T-helper 1 cell treated with Interleukin-12 subunit alpha and Interleukin-12 subunit beta and Interleukin-4 antibody, amounts not matched to agents 30 ng/mL and 1 ng/mL, for 36 hours (primary cell): ENCODE measurements around the gene SHMT1. TPM values are rescaled to one million over a fixed set of nuclear protein-coding genes. Genes with fewer than 3 reads are reported as not detected.
"Not testable (repeated sequence)": the region's sequence is repeated elsewhere in the genome, so short reads cannot be mapped to it uniquely, and the experiment has no call there.

Experiments
- intact Hi-C: fragments of 100-400 bp; cut with micrococcal nuclease; formaldehyde crosslinking; loops from one replicate; pipeline ENCODE4 v1.15.1; 2024
- total RNA-seq: library from RNA; stranded (reverse); gene quantifications from 2 replicates; pipeline ENCODE4 v1.2.3, GENCODE V29; 2022

Gene SHMT1
- total RNA-seq, 1 donor from 2014 or later = 42.8 TPM

DNA sequence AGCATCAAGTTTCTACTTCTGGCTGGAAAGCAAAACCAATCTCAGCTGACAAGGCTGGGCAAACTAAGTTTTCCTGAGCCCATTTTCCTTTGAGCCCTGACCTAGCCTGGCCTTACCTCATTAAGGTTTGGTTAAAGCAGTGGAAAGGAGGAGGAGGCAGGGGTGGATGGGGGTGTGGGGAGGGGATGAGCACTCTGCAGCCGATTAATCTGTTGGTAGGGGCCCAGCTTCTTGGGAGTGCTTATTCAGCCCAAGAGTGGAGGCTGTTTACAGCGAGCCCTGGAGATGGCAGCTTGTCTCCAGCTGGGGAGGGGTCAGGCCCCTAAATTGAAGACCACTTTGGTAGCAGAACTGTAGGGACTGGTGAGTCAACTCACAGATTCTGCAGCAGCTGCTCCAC is 36.3 kb downstream of the SHMT1 start:
- intact Hi-C loops = no loop called here

DNA sequence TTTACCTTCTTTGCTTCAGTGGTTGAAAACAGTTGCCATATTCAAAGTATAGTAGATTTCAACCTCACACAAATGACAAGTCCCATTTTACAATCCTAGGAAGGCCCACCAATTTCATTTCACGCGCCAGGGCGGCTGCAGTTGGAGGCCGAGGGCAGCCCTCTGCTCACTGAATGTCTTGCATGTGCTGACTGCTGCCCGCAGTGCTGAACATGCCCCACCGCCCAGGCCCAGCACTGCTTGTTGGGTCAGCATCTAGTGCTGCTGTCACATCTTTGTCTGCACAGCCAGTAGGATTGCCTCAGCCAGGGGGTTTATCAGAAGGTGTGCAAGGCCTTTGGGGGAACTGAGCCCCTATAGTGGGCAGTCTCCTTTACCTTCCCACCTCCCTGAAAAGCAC is 36.8 kb downstream of the SHMT1 start:
- intact Hi-C loops = no loop called here

DNA sequence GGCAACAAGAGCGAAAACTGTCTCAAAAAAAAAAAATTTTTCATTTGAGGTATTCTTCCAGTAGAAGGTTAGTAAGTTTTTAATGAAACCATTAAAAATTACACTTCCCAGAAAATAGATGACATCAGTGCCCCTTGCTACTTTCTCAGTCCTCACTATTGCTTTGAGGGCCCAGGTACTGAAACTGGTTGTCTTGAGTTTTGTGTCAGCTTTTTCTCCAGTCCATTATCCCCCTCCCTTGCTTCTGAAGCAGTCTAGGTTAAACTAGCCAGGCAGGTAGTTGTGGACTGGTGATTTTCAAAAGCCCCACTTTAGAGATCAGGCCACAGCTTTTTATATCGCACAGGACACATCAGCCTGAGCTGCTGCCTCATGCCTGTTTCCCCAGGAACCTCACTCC is 37.3 kb downstream of the SHMT1 start:
- intact Hi-C loops = no loop called here

DNA sequence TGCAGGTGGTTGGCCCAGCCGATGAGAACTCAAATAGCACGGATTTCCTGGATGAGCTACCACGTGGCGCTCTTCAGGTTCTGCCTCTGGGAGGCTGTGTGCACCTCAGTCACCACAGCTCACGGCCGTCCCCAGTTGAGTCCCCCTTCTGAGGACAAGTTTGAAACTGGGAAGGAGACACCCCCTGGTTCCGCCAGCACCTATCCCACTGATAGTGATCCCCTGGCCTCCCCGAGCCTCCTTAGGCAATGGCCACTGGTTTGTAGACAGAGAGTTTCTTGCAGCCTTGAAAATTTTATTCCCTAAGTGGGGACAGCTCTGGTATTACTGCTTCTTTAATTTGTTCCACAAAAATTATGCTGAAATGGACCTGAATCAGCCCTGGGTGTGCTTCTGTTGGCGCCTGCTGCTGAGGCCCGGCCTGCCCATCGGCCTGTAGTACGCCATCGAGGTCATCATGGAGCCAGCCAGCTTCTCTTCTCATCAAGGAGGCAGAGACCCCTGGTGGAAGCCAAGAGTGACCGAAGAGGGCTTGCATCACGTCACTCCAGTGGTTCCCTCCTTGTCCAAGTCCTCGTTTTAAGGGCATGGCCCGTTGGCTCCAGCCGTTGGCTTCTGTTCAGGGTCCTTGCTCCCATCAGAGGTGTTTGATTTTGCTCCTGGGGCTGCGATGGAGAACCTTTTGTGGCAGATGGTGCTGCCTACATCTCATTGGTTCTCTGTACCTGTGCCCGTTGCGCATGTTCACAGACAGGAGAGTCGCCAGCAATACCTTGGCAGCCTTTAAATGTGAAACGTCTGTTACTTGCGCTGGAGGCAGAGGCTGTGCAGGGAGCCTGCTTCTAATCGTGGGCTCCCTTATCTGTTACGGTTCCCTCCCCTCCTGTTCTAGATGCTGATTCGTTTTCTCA is 39.0 kb downstream of the SHMT1 start:
- intact Hi-C loops = no loop called here

DNA sequence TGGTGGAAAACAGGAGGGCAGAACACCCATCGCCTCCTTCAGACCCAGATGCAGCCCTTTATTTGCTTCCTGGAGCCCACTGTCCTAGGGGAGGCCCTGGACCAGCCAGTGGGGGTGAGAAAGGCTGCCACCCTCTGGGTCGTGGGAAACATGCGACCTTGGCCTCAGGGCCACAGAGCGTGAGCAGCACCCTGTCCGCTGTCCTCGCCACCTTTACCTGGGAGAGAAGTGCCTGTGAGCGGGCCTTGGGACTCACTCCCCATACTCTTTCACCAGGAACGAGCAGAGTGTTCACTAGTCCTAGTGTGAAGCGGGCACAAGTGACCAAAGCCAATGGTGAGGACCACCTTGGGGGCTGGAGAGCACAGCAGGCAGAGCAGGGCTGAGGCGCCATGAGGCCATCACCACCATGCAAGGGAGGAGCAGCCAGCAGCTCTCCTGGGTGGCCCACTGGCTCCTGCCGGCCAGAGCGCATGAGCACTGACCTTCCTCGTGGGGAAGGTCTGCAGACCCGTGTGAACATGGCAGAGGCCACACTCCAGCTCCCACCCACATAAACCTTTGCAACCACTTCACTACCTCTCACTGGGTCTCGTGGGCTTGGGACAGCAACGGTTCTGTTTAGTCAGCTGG is 39.7 kb downstream of the SHMT1 start:
- intact Hi-C loops = no loop called here

DNA sequence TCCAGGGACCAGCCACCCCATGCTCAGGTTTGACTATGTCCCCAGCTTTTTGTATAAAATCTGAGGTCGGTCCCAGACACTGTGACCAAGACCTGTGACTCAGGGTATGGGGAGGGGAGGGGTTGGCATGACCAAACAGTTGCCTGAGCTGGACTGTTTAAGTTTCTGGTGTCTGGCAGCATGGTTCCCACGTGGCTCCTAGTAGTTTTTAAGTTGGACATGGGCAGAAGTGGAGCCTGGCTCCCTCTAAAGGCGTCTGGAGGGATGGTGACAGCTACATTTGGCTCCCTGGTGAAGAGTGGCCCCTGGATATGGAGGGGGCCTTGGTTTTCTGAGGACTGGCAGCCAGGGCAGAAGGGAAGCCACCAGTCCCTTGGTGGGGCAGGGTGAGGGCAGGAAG is 40.3 kb downstream of the SHMT1 start:
- intact Hi-C loops = no loop called here

DNA sequence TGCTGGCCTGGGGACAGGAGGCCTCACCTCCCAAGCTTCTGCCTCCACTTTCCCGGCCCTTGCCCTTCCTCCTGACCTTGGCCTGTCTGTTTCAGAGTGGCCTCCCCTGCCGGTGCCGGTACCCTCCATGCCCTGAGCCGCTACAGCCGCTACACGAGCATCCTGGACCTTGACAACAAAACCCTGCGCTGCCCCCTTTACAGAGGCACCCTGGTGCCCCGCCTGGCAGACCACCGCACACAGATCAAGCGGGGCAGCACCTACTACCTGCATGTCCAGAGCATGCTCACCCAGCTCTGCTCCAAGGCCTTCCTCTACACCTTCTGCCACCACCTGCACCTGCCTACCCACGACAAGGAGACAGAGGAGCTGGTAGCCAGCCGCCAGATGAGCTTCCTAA is 40.8 kb downstream of the SHMT1 start:
- intact Hi-C loops = no loop called here

DNA sequence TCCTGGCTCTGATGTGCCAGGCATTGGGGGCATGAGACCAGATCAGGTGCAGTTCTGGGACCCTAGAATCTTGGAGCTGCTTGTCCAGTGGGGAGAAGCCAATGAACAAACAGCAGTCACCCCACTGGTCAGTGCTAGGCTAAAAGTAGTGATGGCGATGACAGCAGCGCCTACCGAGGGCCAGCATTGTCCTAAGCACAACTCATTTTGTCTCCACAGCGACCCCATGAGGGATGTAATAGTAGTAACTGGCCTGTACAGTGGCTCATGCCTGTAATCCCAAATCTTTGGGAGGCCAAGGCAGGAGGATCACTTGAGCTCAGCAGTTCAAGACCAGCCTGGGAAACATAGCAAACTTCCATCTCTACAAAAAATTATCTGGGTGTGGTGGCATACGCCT is 42.0 kb downstream of the SHMT1 start:
- intact Hi-C loops = no loop called here

DNA sequence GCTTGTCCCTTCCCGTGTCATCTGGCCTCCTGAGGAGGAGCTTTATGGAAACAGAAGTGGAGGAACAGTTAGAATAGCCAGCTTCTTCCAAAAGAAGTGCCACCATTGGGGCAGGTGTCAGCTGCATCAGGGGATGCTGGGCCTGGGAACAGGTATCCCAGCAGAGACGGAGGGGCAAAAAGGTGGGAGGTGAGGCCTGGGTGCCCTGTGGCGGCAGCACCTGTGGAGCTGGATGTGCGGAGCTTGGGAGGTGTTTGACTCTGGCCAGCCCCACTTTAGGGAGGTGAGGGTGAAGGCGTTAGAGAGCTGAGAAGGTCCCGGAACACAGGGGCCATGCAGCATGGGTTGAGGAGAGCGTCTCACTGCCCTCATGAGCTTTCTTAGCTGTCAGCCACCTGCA is 43.0 kb downstream of the SHMT1 start:
- intact Hi-C loops = no loop called here

DNA sequence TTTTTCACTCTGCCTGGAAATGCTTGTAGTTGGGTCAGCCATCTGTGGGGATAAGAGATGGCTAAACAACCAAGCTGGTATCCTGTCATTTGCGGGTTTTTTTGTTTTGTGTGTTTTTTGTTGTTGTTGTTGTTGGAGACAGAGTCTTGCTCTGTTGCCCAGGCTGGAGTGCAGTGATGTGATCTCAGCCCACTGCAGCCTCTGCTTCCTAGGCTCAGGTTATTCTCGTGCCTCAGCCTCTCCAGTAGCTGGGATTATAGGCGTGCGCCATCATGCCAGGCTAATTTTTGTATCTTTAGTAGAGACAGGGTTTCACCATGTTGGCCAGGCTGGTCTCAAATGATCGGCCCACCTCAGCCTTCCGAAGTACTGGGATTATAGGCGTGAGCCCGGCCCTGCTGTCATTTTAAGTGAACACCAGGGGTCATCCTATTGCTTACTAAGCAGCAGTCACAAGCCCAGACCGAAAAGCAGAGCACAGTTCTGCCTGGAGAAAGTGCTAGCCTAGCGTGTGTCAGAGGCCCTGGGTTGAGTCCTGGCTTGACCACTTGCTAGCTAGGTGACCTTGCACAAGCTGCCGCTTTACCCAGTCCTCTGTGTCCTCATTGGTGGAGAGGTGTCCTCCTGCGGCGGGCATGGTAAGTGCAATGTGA is 43.6 kb downstream of the SHMT1 start:
- intact Hi-C loops = no loop called here

DNA sequence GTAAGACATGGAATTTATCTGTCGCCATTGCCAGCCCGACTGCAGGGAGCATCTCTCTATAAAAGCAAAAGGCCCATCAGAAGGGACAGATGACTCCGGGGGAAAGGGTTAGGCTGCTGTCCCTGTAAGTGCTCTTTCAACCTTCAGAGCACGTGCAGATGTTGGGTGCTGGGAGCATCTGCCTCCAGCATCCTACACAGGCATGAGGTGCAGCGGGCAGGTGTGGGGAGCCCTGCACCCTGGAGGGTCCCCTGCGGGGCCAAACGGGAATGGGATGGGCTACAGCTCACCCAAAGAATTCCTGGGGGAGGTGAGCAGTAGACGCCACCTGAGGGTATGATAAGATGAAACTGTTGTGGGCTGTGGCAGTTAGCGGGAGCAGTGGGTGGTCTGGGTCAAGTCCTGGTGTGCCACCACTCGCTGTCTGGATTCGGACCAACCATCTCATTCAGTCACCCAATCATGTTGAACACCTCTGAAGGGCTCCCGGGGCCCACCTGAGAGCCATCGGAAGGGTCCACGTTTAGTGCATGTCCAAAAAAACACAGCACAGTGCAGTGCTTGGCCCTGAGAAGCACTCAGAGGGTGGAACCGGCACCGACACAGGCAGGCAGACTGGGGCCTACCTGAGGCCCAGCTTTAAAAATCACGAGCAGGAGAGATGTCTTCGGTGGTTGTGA is 44.4 kb downstream of the SHMT1 start:
- intact Hi-C loops = no loop called here

DNA sequence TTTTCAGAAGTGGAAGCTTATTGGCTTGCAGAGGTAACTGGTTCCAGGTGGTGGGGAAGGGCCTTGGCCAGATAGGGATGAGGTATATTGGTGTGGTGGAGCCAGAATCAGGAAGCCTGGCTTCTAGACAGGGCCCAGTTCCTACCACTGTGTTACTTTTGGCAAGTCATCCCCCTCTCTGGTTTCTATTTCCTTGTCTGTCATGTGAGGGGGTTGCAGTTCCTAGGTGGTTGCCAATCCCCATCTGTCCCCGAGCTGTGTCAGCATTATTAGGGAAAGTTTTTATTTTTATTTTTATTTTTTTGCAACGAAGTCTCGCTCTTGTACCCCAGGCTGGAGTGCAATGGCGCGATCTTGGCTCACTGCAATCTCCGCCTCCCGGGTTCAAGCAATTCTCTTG is 45.2 kb downstream of the SHMT1 start:
- intact Hi-C loops = no loop called here

DNA sequence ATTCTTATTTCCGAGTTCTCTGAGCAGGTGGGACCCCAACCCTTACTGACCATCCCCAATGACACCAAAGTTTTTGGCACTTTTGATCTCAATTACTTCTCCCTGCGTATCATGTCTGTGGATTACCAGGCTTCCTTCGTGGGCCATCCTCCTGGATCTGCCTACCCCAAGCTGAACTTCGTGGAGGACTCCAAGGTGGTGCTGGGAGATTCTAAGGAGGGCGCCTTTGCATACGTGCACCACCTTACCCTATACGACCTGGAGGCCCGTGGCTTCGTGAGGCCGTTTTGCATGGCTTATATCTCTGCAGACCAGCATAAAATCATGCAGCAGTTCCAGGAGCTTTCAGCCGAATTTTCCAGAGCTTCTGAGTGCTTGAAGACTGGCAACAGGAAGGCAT is 47.4 kb downstream of the SHMT1 start:
- intact Hi-C loops = loop anchor here (1.0 to 2.0 kb wide), 6 partner anchors 47 to 277 kb away; partner anchors contain the start of genes ALKBH5, ATPAF2, GID4 and LLGL1

DNA sequence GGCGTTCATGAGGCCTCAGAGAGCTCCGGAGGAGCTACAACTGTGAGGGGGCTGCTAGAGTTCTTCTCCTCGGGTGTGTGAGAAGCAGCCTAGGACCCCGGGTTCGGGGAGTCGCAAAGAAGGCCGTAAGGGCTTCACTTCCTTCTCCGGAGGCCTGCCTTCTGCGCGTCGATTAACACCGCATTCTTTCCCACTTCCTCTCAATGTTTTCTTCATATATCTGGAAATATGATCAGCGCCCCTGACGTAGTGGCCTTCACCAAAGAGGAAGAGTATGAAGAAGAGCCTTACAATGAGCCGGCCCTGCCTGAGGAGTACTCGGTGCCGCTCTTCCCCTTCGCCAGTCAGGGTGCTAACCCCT is 47.8 kb downstream of the SHMT1 start:
- intact Hi-C loops = loop anchor here (1.0 to 2.0 kb wide), 6 partner anchors 47 to 276 kb away; partner anchors contain the start of genes ALKBH5, ATPAF2, GID4 and LLGL1

DNA sequence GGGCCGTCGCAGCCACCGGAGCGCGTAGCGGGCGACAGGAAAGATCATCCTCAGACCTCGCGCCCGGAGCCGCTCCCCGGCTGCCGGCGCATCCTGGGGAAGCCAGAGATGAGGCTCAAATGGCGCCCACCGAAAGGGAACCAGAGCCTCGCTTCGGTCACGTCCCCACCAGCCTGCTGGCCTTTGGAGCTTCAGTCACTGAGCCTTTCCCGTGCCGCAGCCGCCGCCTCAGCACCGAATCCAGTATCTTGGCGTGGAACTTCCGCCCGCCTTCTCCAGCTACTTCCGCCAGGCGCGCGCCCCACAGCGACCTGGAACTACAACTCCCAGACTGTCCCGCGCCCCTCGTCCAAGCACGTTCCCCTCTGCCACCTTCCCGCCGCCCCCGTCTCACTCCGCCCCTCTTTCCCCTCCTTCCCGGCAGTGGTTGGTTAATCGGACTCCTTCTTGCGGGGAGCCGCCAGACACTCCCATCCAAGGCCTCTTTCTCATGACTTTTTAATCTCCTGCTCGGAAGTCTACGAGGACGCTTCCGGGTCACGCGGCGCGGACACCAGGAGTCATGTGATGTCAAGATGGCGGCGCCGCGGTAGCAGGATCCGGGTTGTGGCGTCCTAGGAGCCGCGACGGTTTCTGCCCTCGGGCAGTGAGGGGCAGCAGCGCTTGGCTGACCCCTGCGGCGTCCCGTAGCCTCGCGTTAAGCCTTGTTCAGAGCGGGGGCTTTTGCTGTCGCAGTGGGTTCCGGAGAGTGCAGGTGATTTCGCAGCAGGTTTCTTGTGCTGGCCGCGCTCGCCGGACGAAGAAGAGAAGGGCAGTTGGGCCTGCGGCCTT is 48.4 kb downstream of the SHMT1 start, which contains the start of the genes SMCR8 and TOP3A:
SMCR8 (plus strand) TSS at position 563 of the 831 bp plus-strand sequence. CDS start 497 bp downstream, outside the sequence.
TOP3A (minus strand) TSS at position 264 of the 831 bp plus-strand sequence; CDS start at position 48, 216 bp downstream.
- intact Hi-C loops = loop anchor here (1.0 to 2.0 kb wide), 7 partner anchors 48 to 276 kb away; partner anchors contain the start of genes ALKBH5, ATPAF2, DRG2 and GID4

DNA sequence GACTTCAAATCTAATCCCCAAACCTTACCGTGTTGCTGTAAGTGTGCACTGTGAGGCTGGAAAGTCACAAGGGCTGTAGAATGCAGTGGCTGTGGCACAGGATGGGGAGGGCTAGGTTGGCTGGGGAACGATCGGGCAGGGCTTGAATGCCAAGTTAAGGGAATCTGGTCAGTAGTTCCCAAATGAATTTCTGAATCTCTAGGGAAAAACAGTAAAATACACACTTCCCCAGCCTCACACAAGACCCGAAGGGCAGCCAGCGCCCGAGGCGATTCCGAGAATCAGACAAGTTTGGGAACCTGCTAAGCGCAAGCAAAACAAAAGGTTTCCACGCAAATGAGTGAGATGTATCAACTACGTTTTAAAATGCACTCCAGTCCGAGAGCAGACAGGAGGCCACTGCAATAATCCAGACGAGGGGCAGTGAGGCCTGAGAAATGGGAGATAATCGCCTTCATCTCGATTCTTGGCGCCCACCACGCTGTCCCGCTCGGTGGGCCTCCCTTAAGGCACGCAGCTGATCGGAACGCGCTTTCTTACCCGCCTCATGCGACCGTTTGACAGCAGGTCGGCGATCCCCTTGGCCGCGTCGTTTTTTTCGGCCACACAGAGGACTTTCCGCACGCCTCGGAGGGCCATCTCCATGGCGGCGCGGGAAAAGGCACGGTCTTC is 49.2 kb downstream of the SHMT1 start:
- intact Hi-C loops = loop anchor here (1.0 to 2.0 kb wide), 3 partner anchors 49 to 227 kb away; partner anchors contain the start of genes DRG2 and SHMT1

DNA sequence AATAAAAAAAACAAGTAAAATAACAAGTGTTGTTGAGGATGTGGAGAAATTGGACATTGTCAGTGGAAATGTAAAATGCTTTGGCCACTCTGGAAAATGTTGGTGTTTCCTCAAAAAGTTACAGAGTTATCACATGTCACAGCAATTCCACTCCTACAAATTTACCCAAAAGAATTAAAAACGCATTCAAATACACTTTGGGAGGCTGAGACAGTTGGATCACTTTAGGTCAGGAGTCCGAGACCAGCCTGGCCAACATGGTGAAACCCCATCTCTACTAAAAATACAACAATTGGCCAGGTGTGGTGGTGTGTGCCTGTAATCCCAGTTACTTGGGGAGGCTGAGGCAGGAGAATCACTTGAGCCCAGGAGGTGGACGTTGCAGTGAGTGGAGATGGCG is 54.1 kb downstream of the SHMT1 start:
- intact Hi-C loops = no loop called here

DNA sequence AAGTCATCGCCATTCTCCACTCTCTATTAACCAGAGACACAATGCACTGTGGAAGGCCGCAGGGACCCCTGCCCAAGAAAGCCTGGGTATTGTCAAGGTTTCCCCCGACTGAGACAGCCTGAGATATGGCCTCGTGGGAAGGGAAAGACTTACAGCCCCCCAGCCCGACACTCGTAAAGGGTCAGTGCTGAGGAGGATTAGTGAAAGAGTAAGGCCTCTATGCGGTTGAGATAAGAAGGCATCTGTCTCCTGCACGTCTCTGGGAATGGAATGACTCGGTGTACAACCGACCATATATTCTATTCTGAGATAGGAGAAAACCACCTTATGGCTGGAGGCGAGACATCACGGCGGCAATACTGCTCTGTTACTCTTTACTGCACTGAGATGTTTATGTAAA is 60.1 kb downstream of the SHMT1 start:
- intact Hi-C loops = not testable (repeated sequence)

DNA sequence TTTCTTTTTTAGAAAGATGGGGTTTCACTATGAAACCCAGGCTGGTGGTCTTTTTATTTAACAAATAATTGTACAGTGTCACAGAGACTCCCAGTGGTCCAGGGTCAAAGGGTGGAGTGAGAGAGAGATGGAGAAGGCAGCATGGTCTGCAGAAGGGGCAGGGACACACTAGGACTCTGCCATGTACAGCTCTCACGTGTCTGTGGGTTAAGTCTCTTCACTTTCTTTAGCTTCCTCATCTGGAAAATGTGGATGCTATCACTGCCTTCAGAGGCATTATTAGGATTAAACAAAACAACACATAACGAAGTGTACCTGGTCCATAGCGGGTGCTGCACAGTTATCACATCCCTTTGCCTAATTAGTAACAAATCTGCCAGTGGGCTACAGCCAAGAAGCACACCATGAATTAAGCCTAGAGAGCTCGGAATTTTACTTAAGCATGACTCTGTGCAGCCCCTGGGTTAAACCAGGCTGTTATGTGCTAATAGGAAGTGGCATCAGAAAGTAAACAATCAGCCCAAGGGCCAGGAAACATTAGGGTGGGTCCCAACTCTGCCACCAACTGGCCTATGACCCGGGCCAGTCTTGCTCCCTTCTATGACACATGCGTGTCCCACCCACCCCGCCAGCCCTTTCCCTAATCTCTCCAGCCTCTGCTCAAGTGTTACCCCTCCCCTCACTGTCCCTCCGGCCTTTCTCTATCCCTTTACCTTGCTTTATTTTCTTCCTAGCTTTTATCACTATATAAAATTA is 62.4 kb downstream of the SHMT1 start:
- intact Hi-C loops = no loop called here
